CD4-positive, alpha-beta memory T cell (primary cell): ENCODE results near the gene MRPS31. TPM values are rescaled to one million over a fixed set of nuclear protein-coding genes. Genes with fewer than 3 reads are reported as not detected.

Experiments
- CTCF ChIA-PET: fragments of 350-600 bp; sonication (Branson Sonifier 250); formaldehyde crosslinking; loops from one replicate; lab custom pipeline; 2021; ENCODE audit warnings: inconsistent platforms; ENCODE audit not compliant: partially characterized antibody; lab: Charles Lee
- POLR2A ChIA-PET: fragments of 350-600 bp; sonication (Branson Sonifier 250); formaldehyde crosslinking; loops from one replicate; lab custom pipeline; 2021; ENCODE audit not compliant: partially characterized antibody; lab: Charles Lee
- DNase-seq, 5 donors: peaks; one replicate each; pipeline versions ENCODE4 v3.0.0 to v3.0.0-alpha.2; 2020 to 2022; ENCODE audit warnings: mixed read lengths in 1 of 5
- H3K27ac ChIP-seq: one replicate; pipeline ENCODE4 v1.7.0; 2013; ENCODE audit warnings: low read depth, low read length
- H3K27me3 ChIP-seq: 2 replicates; pipeline ENCODE4 v1.7.0; 2013; ENCODE audit warnings: mild to moderate bottlenecking, low read length, moderate library complexity; ENCODE audit not compliant: insufficient read depth
- H3K36me3 ChIP-seq: 2 replicates; pipeline ENCODE4 v1.7.0; 2013; ENCODE audit warnings: mild to moderate bottlenecking, low read length, moderate library complexity; ENCODE audit not compliant: insufficient read depth
- H3K4me1 ChIP-seq: 2 replicates; pipeline ENCODE4 v1.7.0; 2013; ENCODE audit warnings: mild to moderate bottlenecking, low read length, moderate library complexity; ENCODE audit not compliant: insufficient read depth
- H3K4me3 ChIP-seq, 2 donors: one replicate each; pipeline ENCODE4 v1.7.0; 2013; ENCODE audit warnings: low read length in 2 of 2, mild to moderate bottlenecking in 1 of 2
- H3K9me3 ChIP-seq, 2 donors: one replicate each; pipeline ENCODE4 v1.7.0; 2013; ENCODE audit warnings: low read length in 2 of 2, control low read depth in 1 of 2; ENCODE audit not compliant: control insufficient read depth in 1 of 2
- H3K27ac Mint-ChIP-seq, 7 donors: one replicate each; pipeline ENCODE4 v1.8.0; 2020 to 2021; ENCODE audit warnings: mixed read lengths in 7 of 7, mild to moderate bottlenecking in 6 of 7, inconsistent platforms in 3 of 7, moderate library complexity in 3 of 7
- H3K27me3 Mint-ChIP-seq, 2 donors: one replicate each; pipeline ENCODE4 v1.8.0; 2020 to 2021; ENCODE audit warnings: mixed read lengths in 2 of 2
- H3K36me3 Mint-ChIP-seq, 2 donors: one replicate each; pipeline ENCODE4 v1.8.0; 2020 to 2021; ENCODE audit warnings: mixed read lengths in 2 of 2, inconsistent platforms in 1 of 2, mild to moderate bottlenecking in 1 of 2
- H3K4me1 Mint-ChIP-seq, 4 donors: one replicate each; pipeline ENCODE4 v1.8.0; 2020 to 2021; ENCODE audit warnings: mixed read lengths in 4 of 4, mild to moderate bottlenecking in 1 of 4
- H3K4me3 Mint-ChIP-seq, 8 donors: one replicate each; pipeline ENCODE4 v1.8.0; 2020 to 2021; ENCODE audit warnings: mixed read lengths in 8 of 8, mild to moderate bottlenecking in 7 of 8, moderate library complexity in 6 of 8, inconsistent platforms in 3 of 8
- H3K9me3 Mint-ChIP-seq, 8 donors: one replicate each; pipeline ENCODE4 v1.8.0; 2020 to 2021; ENCODE audit warnings: mixed read lengths in 8 of 8, mild to moderate bottlenecking in 5 of 8, inconsistent platforms in 3 of 8, moderate library complexity in 1 of 8
- intact Hi-C: fragments of 100-400 bp; cut with micrococcal nuclease; formaldehyde crosslinking; loops from one replicate; pipeline ENCODE4 v1.15.1; 2023
- microRNA-seq: library from miRNA; unstranded; fragments of <30 nt; microRNA quantifications from one replicate; pipeline ENCODE4 v1.2.0, GENCODE V29; 2021; ENCODE audit warnings: borderline replicate concordance, borderline number of aligned reads, borderline microRNAs expressed, mixed read lengths
- polyA plus RNA-seq, 2 donors: library from polyadenylated mRNA; unstranded; fragments of 300-500 nt; fragmentation: Illumina TruSeq; gene quantifications; one replicate each; pipeline ENCODE4 v1.2.3, GENCODE V29; 2021
- total RNA-seq, 2 experiments: library from RNA; stranded (reverse); gene quantifications; one replicate each; pipeline ENCODE4 v1.2.3, GENCODE V29; 2021

MRPS31 gene
- total and polyA plus RNA-seq, 4 experiments from 2014 or later: 37.7 to 58.5 (median 43.8) TPM

GRCh38 chr13:40679480-40679985 is 91.5 kb downstream of the MRPS31 start:
- Mint-ChIP-seq H3K4me3 (no peak overlapping the region), H3K36me3 (no peaks in the 10 kb centered on the region), H3K27ac (peak overlapping the region in 2 of 7 donors; percentile 46 to 83), H3K27me3 (no peaks in the 10 kb centered on the region), H3K4me1 (peaks cover 6 to 10% (median 6%) of the 10 kb centered on the region in 4 donors), H3K9me3 (peaks cover 0 to 2% (median 0%) of the 10 kb centered on the region in 8 donors)
- Histone ChIP-seq H3K36me3 (no peaks in the 10 kb centered on the region), H3K4me3 (no peak overlapping the region), H3K4me1 (peaks cover 4% of the 10 kb centered on the region), H3K9me3 (no peaks in the 10 kb centered on the region), H3K27ac (no peak overlapping the region), H3K27me3 (no peaks in the 10 kb centered on the region)
- DNase-seq: no peak
- POLR2A ChIA-PET: no interaction called here
- CTCF ChIA-PET: interaction anchor here (1.6 to 13.0 kb wide), 6 partner anchors 11 to 996 kb away, joined by 3 to 124 read pairs (median 66); no protein-coding TSS in a partner anchor
- intact Hi-C loops: no loop called here

Small RNA genes within 50 kb of the gene (microRNA-seq; reads per million reads assigned to microRNA genes)
- gene MIR320D1 (not detected), gene MIR621 (not detected)

Other genes starting within 250 kb of the MRPS31 start
- gene FOXO1, start 104.5 kb downstream of the MRPS31 start, total RNA-seq: 10 to 100 TPM; 68.0 to 68.4 TPM
- gene FOXO1, start 104.5 kb downstream of the MRPS31 start, polyA plus RNA-seq: 10 to 100 TPM; 35.2 to 72.3 TPM
- 1 to 10 TPM; 7.9 to 8.5 TPM for gene SLC25A15, start 18.4 kb upstream of the MRPS31 start, total RNA-seq
- 1 to 10 TPM; 4.2 to 5.0 TPM for gene SLC25A15, start 18.4 kb upstream of the MRPS31 start, polyA plus RNA-seq
- gene ELF1, start 248.1 kb upstream of the MRPS31 start, total RNA-seq: 100 to 1,000 TPM; 188 to 192 TPM
- gene ELF1, start 248.1 kb upstream of the MRPS31 start, polyA plus RNA-seq: 100 to 1,000 TPM; 136 to 149 TPM